Stomach (tissue), 19 donors: ENCODE measurements around the gene IL31RA. TPM values are rescaled to one million over a fixed set of nuclear protein-coding genes. Genes with fewer than 3 reads are reported as not detected.
A peak's percentile ranks its signal among the peaks of the same experiment; 100 is the strongest.
"Not testable (repeated sequence)": the region's sequence is repeated elsewhere in the genome, so short reads cannot be mapped to it uniquely, and the experiment has no call there.

Experiments used
- DNase-seq, 2 donors: peaks; one replicate each; pipeline versions ENCODE4 v3.0.0 to v3.0.0-alpha.2; 2013 to 2019
- H3K27ac ChIP-seq, 5 donors: fragments of 200-600 bp in 4 of 5; sonication (generic) in 4 of 5; one replicate each; pipeline ENCODE4 v1.5.1; 2013 to 2019; ENCODE audit warnings: mild to moderate bottlenecking in 1 of 5, moderate library complexity in 1 of 5
- H3K27me3 ChIP-seq, 3 donors: fragments of 200-600 bp; sonication (generic); one replicate each; pipeline ENCODE4 v1.5.1; 2017 to 2019; ENCODE audit warnings: mixed run types in 1 of 3
- H3K36me3 ChIP-seq, 4 donors: fragments of 200-600 bp; sonication (generic); 1 replicate in 3 of 4; 2 replicates in 1 of 4; pipeline ENCODE4 v1.5.1; 2016 to 2019
- H3K4me1 ChIP-seq, 4 donors: fragments of 200-600 bp; sonication (generic); one replicate each; pipeline ENCODE4 v1.5.1; 2016 to 2019
- H3K4me3 ChIP-seq, 4 donors: fragments of 200-600 bp; sonication (generic) in 3 of 4; one replicate each; pipeline ENCODE4 v1.5.1; 2016 to 2019; ENCODE audit warnings: mild to moderate bottlenecking in 1 of 4
- H3K9me3 ChIP-seq, 4 donors: fragments of 200-600 bp; sonication (generic); one replicate each; pipeline ENCODE4 v1.5.1; 2016 to 2019
- CTCF ChIP-seq, 7 experiments: fragments of 450-650 bp in 4 of 7; fragments of 200-600 bp in 3 of 7; sonication (generic) in 3 of 7; IDR thresholded peaks; one replicate each; pipeline ENCODE4 v1.5.1; 2016 to 2019; ENCODE audit warnings: antibody characterized with exemption in 7 of 7, control low read depth in 2 of 7, mild to moderate bottlenecking in 1 of 7
- EP300 ChIP-seq: sonication (generic); formaldehyde crosslinking; IDR thresholded peaks from one replicate; pipeline ENCODE4 v1.6.1; 2017; ENCODE audit warnings: antibody characterized with exemption
- POLR2A ChIP-seq, 4 donors: fragments of 450-650 bp; IDR thresholded peaks; one replicate each; pipeline ENCODE4 v1.6.1; 2016; ENCODE audit warnings: antibody characterized with exemption in 4 of 4, control low read depth in 2 of 4, mild to moderate bottlenecking in 1 of 4, moderate library complexity in 1 of 4
- POLR2AphosphoS5 ChIP-seq, 3 donors: sonication (generic); formaldehyde crosslinking; IDR thresholded peaks; one replicate each; pipeline ENCODE4 v1.6.1; 2016; ENCODE audit warnings: antibody characterized with exemption in 3 of 3
- WGBS, 5 donors: extraction: QIAGEN DNeasy Blood & Tissue Kit in 3 of 5; methylation state at CpG; one replicate each; pipeline versions ENCODE4 v1.1.5 to v1.1.7; 2013 to 2018; 5-methylcytosine and 5-hydroxymethylcytosine counted together
- intact Hi-C: fragments of 100-400 bp; cut with DNase I; formaldehyde crosslinking; loops from one replicate; pipeline ENCODE4 v1.15.1; 2023; ENCODE audit warnings: low total_unique reads
- long read RNA-seq, 10 donors: transcript quantifications; one replicate each; lab custom pipeline, GENCODE V29; 2026
- polyA plus RNA-seq, 3 donors: library from polyadenylated mRNA; stranded (reverse); fragments of 200-250 nt; gene quantifications; one replicate each; pipeline ENCODE4 v1.2.3, GENCODE V29; 2013
- total RNA-seq, 5 donors: library from RNA; depleted of rRNA; stranded (reverse); fragments of >200 nt; gene quantifications; one replicate each; pipeline versions ENCODE4 v1.1.0 to v1.2.3, GENCODE V29; 2014 to 2016
- donor health status: healthy with polysubstance abuse.
- donor health status: Bipolar disorder and iron deficiency.
- donor health status: healthy.

IL31RA gene
- total RNA-seq (1 to 10 TPM in 1 of 5 donors, under 1 TPM in 1, not detected in 3; 0.18 to 1.3 TPM), polyA plus RNA-seq (not detected)
- long read RNA-seq, donor 1: 0 reads
- long read RNA-seq, donor 2: 0 reads
- long read RNA-seq, donor 3: 0 reads
- long read RNA-seq, donor 4: 0 reads
- long read RNA-seq, donor 5: 0 reads
- long read RNA-seq, donor 6: 0 reads
- long read RNA-seq, donor 7: 0 reads
- long read RNA-seq, donor 8, partial matches to known transcripts: 132 of 132 reads
- long read RNA-seq, donor 8, other reads (novel, unspliced or antisense): 0 of 132 reads
- long read RNA-seq, donor 9: 0 reads
- long read RNA-seq, donor 10: 0 reads

- 90 to 92% (median 90%) methylated on average over 10 of the region's 10 CpGs for WGBS, 5 donors
- no peaks in the 10 kb centered on the region for H3K4me1 ChIP-seq
- no peak for TF ChIP-seq POLR2AphosphoS5 (IDR thresholded peaks at IDR 0.05)
- TF ChIP-seq POLR2A (IDR thresholded peaks at IDR 0.05): no peak
- no peak for TF ChIP-seq CTCF (IDR thresholded peaks at IDR 0.05)
- TF ChIP-seq EP300: no peak
- H3K27ac ChIP-seq: no peak within 1 kb of the TSS
- no peak within 1 kb of the TSS for H3K4me3 ChIP-seq
- intact Hi-C loops: no loop called here
- H3K27me3 ChIP-seq: no peaks in the 10 kb centered on the region
- peak in 1 of 2 donors; percentile 5 for DNase-seq
- H3K9me3 ChIP-seq: no peaks in the 10 kb centered on the region
- no peaks in the 10 kb centered on the region for H3K36me3 ChIP-seq
Measured at GRCh38 chr5:55850839-55851674, at the start of gene IL31RA. TSS of gene IL31RA (plus strand) at chr5:55851357. CDS start at chr5:55851571, 214 bp downstream.

- H3K27me3 ChIP-seq, H3K27ac ChIP-seq, H3K36me3 ChIP-seq, intact Hi-C loops, H3K4me1 ChIP-seq, DNase-seq, H3K4me3 ChIP-seq: not testable (repeated sequence)
- peaks cover 0 to 11% (median 10%) of the 10 kb centered on the region in 4 donors for H3K9me3 ChIP-seq
- WGBS, 5 donors: 66 to 84% (median 81%) methylated on average over 5 to 7 of the region's 7 CpGs
Measured at GRCh38 chr5:55808814-55809213, 42.3 kb upstream of the IL31RA start.

GRCh38 chr5:55815939-55816338, 35.2 kb upstream of the IL31RA start:
- intact Hi-C loops: not testable (repeated sequence)

GRCh38 chr5:55816342-55816741, 34.8 kb upstream of the IL31RA start:
- H3K4me1 ChIP-seq: peaks cover 0 to under 1% (median 0%) of the 10 kb centered on the region in 4 donors
- H3K4me3 ChIP-seq: no peak overlapping the region
- H3K27me3 ChIP-seq: peaks cover 2 to 12% (median 4%) of the 10 kb centered on the region in 3 donors
- H3K36me3 ChIP-seq: no peaks in the 10 kb centered on the region
- H3K27ac ChIP-seq: no peak overlapping the region
- no peaks in the 10 kb centered on the region for H3K9me3 ChIP-seq
- no peak for DNase-seq
- TF ChIP-seq POLR2A (IDR thresholded peaks at IDR 0.05): no peak
- TF ChIP-seq CTCF (IDR thresholded peaks at IDR 0.05): no peak
- TF ChIP-seq POLR2AphosphoS5 (IDR thresholded peaks at IDR 0.05): no peak
- no peak for TF ChIP-seq EP300
- intact Hi-C loops: no loop called here

More at GRCh38 chr5:55815939-55816338, 35.2 kb upstream of the IL31RA start:
- H3K4me3 ChIP-seq, H3K36me3 ChIP-seq, H3K4me1 ChIP-seq, H3K9me3 ChIP-seq, H3K27me3 ChIP-seq, H3K27ac ChIP-seq, DNase-seq: not testable (repeated sequence)
- WGBS, 5 donors: 54 to 69% (median 64%) methylated on average over 4 of the region's 4 CpGs

- intact Hi-C loops: no loop called here
- TF ChIP-seq CTCF (IDR thresholded peaks at IDR 0.05) (no peak), POLR2AphosphoS5 (IDR thresholded peaks at IDR 0.05) (no peak), POLR2A (IDR thresholded peaks at IDR 0.05) (no peak), EP300 (no peak)
- H3K27me3 ChIP-seq: peaks cover 4 to 19% (median 9%) of the 10 kb centered on the region in 3 donors
- H3K27ac ChIP-seq: no peak overlapping the region
- no peak overlapping the region for H3K4me3 ChIP-seq
- WGBS, 5 donors: 74 to 85% (median 76%) methylated on average over 2 of the region's 2 CpGs
- H3K4me1 ChIP-seq: peaks cover 3 to 7% (median 6%) of the 10 kb centered on the region in 4 donors
- no peak for DNase-seq
- no peaks in the 10 kb centered on the region for H3K36me3 ChIP-seq
- no peaks in the 10 kb centered on the region for H3K9me3 ChIP-seq
Measured at GRCh38 chr5:55817030-55817429, 34.1 kb upstream of the IL31RA start.
